ENCODE measurements around the gene LGALS14.
"Not testable (repeated sequence)": the region's sequence is repeated elsewhere in the genome, so short reads cannot be mapped to it uniquely, and the experiment has no call there.

The LGALS14 gene

DNA sequence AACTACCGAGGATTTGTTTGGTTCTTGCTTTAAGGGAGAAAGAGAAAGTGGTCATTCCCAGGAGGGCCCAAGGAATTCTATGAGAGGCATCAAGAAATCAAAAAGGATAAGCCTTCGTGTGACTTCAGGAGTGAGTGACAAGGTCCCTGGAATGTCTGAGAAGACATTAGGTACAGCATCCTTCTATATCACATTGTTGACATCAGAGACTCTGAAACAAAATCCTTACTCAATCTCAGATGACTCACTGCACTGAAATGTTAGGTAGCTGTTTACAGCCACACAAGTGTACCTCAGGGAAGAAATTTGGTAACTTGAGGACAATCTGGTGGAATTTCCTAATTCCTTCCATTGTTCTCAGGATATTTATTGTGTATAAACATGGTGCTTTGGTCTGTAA is 7.9 kb upstream of the LGALS14 start:
- no peak for DNase-seq

GRCh38 chr19:39698535-39698934 is 5.7 kb upstream of the LGALS14 start:
- DNase-seq: no peak

GRCh38 chr19:39701291-39701690 is 3.0 kb upstream of the LGALS14 start:
- no peak for DNase-seq

- peak; percentile 61 for DNase-seq
Observed at GRCh38 chr19:39705578-39706188, 1.4 kb downstream of the LGALS14 start.

GRCh38 chr19:39708594-39708993 is 4.3 kb downstream of the LGALS14 start:
- DNase-seq: no peak

DNA sequence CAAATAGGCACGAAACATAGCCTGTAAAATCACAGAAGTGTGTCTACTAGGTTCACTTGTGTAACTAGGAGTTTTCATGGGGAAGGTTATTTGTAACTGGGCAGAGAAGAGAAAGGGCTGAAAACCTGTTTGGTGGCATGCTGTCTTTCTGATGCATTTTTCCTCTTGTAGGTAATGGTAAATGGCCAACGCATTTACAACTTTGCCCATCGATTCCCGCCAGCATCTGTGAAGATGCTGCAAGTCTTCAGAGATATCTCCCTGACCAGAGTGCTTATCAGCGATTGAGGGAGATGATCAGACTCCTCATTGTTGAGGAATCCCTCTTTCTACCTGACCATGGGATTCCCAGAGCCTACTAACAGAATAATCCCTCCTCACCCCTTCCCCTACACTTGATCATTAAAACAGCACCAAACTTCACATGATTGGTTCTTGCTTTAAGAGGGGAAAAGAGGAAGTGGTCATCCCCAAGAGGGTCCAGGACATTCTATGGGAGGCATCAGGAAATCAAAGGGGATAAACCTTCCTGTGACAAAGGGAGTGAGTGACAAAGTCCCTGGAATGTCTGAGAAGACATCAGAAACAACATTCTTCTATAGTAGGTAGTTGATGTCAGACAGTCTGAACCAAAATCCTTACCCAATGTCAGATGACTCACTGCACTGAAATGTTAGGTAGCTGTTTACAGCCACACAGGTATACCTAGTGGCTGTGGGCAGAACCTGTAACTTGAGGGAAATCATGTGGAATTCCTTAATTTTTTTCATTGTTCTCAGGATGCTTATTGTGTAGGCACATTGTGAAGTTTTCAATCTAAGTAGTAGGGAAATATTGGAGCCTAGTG is 5.0 kb downstream of the LGALS14 start:
- DNase-seq: no peak

GRCh38 chr19:39710333-39710890 is 6.1 kb downstream of the LGALS14 start:
- peak; percentile 14 for DNase-seq

DNA sequence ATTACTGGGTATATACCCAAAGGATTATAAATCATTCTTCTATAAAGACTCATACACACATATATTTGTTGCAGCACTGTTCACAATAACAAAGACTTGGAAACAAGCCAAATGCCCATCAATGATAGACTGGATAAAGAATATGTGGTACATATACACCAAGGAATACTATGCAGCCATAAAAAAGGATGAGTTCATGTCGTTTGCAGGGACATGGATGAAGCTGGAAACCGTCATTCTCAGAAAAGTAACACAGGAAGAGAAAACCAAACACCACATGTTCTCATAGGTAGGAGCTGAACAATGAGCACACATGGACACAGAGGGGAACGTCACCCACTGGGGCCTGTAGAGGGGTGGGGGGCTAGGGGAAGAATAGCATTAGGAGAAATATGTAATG is 15.9 kb downstream of the LGALS14 start:
- not testable (repeated sequence) for DNase-seq

- no peak for DNase-seq
Observed at GRCh38 chr19:39725995-39726394, 21.7 kb downstream of the LGALS14 start.

DNA sequence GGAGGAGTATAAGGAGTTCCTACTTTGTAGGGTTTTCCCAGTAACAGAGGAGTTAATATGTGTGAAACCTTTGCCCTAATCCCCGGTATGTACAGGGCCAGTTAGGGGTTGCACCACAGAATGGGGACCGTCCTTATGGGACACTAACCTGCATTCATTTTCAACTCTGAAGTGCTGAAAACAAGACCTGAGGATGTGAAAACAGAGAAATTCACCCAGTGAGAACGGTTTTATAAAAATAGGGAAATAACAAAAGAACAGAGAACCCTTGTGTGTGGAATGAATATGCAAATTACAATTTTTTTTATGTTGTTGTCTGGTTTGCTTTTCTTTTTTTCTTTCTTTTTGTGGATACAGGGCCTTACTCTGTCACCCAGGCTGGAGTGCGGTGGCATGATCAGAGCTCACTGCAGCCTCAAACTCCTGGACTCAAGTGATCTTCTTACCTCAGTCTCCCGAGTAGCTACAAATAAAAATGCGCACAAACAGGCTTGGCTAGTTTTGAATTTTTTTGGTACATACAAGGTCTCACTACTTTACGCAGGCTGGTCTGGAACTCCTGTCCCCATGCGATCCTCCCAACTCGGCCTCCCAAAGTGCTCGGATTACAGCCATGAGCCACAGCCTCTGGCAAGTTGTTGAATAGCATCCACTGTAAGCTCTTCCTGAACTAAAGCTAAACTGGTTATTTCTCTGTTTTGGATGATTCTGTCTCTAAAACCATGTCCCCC is 23.0 kb downstream of the LGALS14 start:
- DNase-seq: no peak

DNA sequence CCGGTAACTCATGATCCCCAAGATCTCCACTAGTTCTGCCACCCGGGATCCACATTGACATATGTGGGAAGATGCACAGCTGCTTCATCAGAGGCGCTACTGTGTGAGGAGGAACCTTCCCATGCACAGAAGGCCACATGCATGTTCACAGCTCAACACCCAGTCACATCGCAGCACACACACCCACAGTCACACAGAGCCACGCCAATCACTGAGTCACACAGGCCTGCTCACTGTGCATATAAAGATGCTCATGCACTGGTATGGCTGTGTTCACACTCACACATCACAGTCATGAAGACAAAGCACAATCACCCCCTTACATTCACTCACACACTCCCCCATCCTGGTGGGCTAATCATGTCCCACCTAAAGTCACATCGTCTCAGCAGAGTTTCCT is 23.8 kb downstream of the LGALS14 start:
- no peak for DNase-seq

DNA sequence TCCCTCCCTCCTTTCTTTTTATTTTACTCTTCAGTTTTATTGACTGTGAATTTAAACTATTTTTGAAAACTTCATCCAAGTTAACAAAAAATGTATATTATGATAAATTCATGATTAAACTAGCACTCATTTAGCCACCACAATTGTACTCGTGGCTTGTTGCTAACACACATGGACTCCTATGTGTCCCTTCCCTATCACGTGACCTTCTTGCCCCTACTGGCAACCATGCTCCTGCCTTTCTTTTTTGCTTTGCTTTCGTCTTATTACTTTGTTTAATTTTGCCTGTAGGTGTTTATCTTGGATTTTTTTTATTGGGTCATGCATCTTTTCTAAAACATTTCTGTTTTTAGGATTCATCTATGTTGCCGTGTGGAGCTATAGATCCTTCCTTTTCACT is 25.3 kb downstream of the LGALS14 start:
- DNase-seq: no peak

DNA sequence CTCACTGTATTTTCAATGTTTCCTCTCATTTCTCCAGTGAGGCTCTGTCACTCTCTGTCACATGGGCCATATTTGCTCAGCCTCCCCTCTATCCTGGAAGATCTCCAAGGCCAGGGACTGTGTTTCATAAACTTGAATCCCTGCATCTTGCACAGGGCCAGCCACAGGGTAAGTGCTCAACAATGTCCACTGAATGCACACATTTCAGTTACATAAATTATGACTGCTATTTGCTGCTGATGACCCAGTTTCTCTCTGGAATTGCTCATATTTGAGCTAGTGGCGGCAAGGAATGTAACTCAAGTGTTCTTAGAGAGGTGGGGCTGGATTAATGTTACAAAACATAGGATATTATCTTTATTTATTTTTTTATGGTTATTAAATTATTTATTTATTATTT is 27.4 kb downstream of the LGALS14 start:
- no peak for DNase-seq

DNA sequence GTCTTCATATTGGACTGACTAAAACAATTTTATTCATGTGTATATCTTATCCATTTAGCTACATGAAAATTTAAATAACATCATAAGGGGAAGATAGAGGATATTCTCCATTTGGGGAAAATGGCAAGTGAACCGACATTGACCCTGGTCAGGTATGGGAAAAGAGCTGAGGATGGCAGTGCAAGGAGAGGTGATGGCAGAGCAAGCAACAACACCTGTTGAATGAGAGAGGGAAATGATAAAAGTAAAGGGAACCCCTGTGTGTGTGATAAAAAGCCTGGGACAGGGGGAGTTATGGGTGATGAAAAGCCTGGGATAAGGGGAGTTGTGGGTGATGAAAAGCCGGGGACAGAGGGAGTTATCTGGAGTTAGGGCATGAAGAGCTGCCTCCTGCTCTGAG is 29.6 kb downstream of the LGALS14 start:
- no peak for DNase-seq

GRCh38 chr19:39735688-39736087 is 31.4 kb downstream of the LGALS14 start:
- DNase-seq: no peak

- no peak for DNase-seq
Observed at GRCh38 chr19:39736088-39736487, 31.8 kb downstream of the LGALS14 start.

DNA sequence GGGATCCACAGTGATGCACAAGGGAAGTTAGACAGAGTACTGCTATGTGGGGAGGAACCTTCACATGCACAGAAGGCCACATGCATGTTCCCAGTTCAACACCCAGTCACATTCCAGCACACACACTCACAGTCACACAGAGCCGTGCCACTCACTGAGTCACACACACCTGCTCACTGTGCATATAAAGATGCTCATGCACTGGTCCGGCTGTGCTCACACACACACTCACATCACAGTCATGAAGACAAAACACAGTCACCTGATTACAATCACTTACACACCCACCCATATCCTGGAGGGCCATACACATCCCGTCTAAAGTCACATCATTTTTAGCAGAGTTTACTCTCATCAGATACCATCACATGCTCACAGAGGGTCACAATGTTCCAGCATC is 33.1 kb downstream of the LGALS14 start:
- no peak for DNase-seq

GRCh38 chr19:39737891-39738290 is 33.6 kb downstream of the LGALS14 start, which contains the start of gene CLC:
Gene CLC, minus strand, starts transcription at chr19:39738029. Its CDS starts 77 bp downstream, at chr19:39737952.
- no peak for DNase-seq

GRCh38 chr19:39738814-39739213 is 34.5 kb downstream of the LGALS14 start:
- no peak for DNase-seq

DNA sequence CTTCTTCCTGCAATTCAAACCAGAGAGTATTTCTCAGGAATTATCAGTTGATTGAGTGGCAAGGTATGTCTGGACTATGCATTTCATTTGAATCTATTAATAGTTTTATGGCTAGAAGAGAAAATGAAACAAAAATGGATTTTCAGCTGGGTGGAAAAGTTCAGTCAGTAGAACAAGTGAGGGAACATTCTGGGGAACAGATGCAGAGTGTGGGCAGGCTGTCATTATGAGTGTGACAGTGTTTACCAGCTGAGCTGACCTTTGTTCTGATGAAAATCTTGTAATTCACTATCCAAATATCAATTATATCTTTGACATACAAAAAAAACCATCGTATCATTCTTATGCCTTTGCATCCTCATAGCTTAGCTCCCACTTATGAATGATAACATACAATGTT is 36.1 kb downstream of the LGALS14 start:
- DNase-seq: no peak

- DNase-seq: no peak
Observed at GRCh38 chr19:39745643-39746042, 41.4 kb downstream of the LGALS14 start.

- DNase-seq: no peak
Observed at GRCh38 chr19:39746836-39747529, 42.7 kb downstream of the LGALS14 start.

DNA sequence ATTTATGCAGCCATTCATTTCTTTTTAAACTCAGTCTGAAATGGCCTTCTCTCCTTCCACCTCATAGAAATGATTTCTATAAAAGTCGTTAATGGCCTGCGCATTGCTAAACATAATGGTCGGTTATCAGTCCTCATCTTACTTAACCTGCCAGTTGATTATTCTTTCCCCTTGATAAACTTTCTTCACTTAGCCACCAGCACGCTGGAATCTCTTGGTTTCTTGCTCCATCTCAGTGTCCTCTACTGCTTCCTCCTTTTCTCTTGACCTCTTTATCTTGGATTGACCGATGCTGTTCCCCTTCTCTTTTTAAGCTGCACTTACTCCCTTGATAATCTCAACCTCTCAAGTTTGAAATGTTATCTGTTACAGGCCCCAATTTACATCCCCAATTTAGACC is 45.7 kb downstream of the LGALS14 start:
- no peak for DNase-seq
